GM08714 (cell line): ENCODE results near the gene NUAK1.
"Not testable (repeated sequence)": the region's sequence is repeated elsewhere in the genome, so short reads cannot be mapped to it uniquely, and the experiment has no call there.

Experiments used
- H3K4me3 ChIP-seq: fragments of 200-500 bp; sonication (Bioruptor generic); 2 replicates; pipeline ENCODE4 v1.5.1; 2014; ENCODE audit warnings: mild to moderate bottlenecking, low read length, inconsistent platforms
- ZNF274 ChIP-seq: IDR thresholded peaks from 2 replicates; pipeline ENCODE4 v1.6.1; 2012; ENCODE audit warnings: mild to moderate bottlenecking, low read depth, low read length

NUAK1 gene

GRCh38 chr12:106161491-106161890 is 22.7 kb upstream of the NUAK1 start:
- TF ChIP-seq ZNF274: no peak
- H3K4me3 ChIP-seq: no peak overlapping the region

DNA sequence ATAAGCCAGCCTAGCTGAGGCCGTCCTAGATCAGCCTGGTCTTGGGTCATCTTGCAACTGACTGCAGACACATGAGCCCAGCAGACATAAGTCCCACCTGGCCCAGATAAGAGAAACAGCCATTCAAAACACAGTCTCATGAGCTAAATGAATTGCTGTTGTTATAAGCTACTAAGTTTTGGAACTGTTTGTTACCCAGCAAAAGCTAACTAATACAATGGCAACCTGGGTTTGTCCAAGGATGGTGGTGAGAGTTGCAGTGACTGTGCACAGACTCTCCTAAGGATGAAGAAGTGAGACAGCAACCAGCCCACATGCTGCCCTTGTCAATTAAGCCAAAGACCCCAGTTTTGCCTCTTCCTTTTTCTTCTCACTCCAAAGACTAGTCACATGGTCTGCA is 22.2 kb upstream of the NUAK1 start:
- H3K4me3 ChIP-seq: no peak overlapping the region
- no peak for TF ChIP-seq ZNF274

GRCh38 chr12:106157802-106158201 is 19.0 kb upstream of the NUAK1 start:
- H3K4me3 ChIP-seq: no peak overlapping the region
- no peak for TF ChIP-seq ZNF274

DNA sequence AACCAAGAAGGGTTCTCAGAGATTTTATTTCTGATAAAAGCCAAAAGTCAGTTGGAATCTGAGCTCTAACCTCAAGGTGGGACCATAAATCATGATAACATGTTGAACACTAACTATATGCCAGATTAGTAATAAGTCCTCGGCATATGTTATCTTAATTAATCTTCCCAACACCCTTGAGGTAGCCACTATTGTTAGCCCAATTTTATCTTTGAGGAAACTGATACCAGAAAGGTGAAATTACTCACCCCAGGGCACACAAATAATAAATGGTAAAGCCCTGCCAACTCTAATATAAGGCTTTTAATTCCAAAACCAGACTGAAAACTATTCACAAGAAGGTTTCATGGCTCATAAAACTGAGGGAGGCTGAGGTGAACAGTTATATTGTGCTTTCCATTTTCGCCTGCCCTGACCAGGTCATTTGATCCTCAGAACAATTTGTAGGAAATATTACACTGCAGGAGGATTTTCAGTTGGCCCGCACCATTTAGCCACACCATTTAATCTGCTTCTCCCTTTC is 16.1 kb upstream of the NUAK1 start:
- no peak for TF ChIP-seq ZNF274

GRCh38 chr12:106152334-106152733 is 13.6 kb upstream of the NUAK1 start:
- H3K4me3 ChIP-seq: no peak overlapping the region
- TF ChIP-seq ZNF274: no peak

More for the DNA sequence above, 16.1 kb upstream of the NUAK1 start:
- no peak overlapping the region for H3K4me3 ChIP-seq

GRCh38 chr12:106150555-106150954 is 11.8 kb upstream of the NUAK1 start:
- TF ChIP-seq ZNF274: no peak
- H3K4me3 ChIP-seq: no peak overlapping the region

- no peak for TF ChIP-seq ZNF274
- H3K4me3 ChIP-seq: no peak overlapping the region
These were observed 10.5 kb upstream of the NUAK1 start for GRCh38 chr12:106149096-106149784.

- no peak for TF ChIP-seq ZNF274
- H3K4me3 ChIP-seq: no peak overlapping the region
These were observed 9.2 kb upstream of the NUAK1 start for GRCh38 chr12:106147956-106148355.

DNA sequence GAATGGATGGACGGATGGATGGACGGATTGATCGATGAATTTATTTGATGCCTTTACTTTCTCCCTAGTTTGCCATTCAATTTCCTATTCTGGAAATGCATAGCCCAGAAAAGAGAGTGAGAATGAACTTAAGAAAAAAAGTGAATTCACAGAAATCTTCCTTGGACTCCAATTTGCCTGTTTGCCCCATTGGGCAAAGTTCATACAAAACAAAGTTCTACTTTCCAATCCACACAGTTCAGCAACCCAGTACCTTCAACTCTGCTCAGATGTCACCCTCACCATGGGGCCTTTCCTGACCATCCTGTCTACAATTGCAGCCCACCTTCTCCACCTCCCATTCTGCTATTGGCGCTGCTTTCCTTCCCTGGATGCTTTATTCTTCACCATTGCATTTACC is 8.2 kb upstream of the NUAK1 start:
- TF ChIP-seq ZNF274: no peak
- no peak overlapping the region for H3K4me3 ChIP-seq

GRCh38 chr12:106145539-106146447 is 7.0 kb upstream of the NUAK1 start:
- TF ChIP-seq ZNF274: no peak
- H3K4me3 ChIP-seq: no peak overlapping the region

- H3K4me3 ChIP-seq: no peak overlapping the region
These were observed 6.1 kb upstream of the NUAK1 start for GRCh38 chr12:106144847-106145246.

DNA sequence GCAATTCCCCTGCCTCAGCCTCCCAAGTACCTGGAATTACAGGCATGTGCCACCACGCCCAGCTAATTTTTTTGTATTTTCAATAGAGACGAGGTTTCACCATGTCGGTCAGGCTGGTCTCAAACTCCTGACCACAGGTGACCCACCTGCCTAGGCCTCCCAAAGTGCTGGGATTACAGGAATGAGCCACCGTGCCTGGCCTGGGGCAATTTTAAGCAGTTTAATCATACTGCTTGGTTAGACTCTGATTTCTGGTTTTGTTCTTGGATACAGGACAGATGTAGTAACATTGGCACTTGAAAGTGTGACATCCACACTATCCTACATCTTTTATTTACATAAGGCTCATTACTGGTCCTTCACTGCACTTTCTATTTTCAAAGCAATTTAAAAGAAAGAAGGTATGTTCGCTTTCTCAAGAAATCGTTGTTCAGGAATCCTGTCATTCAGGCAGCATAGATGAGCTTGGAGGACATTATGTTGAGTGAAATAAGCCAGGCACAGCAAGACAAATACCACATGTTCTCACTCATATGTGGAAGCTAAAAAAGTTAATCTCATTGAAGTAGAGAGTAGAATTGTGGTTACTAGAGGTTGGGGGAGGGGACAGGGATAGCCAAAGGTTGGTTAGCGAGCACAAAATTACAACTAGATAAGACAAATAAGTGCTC is 4.0 kb upstream of the NUAK1 start:
- no peak overlapping the region for H3K4me3 ChIP-seq
- no peak for TF ChIP-seq ZNF274

More at GRCh38 chr12:106144847-106145246, 6.1 kb upstream of the NUAK1 start:
- TF ChIP-seq ZNF274: no peak

GRCh38 chr12:106141920-106142319 is 3.2 kb upstream of the NUAK1 start:
- H3K4me3 ChIP-seq: not testable (repeated sequence)

DNA sequence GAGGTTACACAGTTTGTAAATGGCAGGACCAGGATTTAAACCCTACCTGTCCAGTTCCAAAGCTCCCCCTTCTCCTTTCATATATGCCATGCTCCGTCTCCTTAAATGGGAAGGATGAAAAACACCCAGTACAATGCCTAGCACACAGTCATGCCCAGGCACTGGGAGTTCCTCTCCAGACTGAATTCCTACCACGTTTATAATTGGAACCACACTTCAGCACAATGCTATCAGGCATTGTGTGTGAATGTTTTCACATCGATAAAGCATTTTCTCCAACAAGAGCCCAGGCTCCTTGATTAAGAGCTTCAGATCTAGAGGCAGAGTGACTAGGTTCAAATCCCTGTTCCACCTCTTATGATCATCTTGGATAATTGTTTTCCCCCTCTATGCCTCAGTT is 2.7 kb upstream of the NUAK1 start:
- TF ChIP-seq ZNF274: no peak
- H3K4me3 ChIP-seq: no peak overlapping the region

DNA sequence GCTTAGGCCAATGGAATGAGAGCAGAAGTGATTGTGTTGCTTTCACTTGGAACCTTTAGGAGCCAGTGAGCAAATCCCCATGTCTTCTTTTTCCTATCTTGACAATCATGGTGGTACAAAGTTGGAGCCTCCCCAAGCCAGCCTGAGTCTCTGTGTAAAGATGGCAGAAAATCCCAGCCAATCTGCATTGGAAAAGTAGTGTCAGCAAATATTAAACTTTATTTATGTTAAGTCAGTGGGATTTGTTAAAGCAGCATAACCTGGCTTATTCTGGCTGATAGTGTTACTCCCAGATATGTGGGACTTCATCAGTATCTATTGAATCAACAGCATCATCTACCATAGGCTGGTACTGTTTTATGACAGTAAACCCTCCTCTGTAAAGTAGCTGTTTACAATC is 2.2 kb upstream of the NUAK1 start:
- H3K4me3 ChIP-seq: no peak overlapping the region
- TF ChIP-seq ZNF274: no peak
